LoVo (cell line): Measurements from ENCODE around the gene TAS2R39.

ENCODE experiments used
- DNase-seq: peaks from one replicate; pipeline ENCODE4 v3.0.0-alpha.2; 2016; ENCODE audit warnings: low spot score

TAS2R39 gene

DNA sequence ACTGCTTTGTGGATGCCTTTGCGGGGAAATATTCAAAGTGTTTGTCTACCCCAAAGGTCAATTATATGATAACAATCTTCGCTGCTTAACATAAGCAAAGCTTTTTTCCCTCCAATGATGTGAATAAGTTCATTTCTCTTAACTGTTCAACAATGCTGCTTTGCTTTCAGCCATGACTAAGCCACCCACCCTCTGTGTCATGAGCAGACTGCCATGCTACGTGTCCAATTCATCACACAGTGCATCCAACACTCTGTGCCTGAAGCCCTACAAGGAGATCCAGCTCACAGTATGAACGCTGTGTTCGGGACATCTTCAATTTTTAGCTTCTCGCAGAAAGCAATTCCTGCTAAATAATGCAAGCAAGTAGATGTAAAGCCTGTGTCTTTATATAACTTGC lies 32.9 kb downstream of the TAS2R39 start:
- no peak for DNase-seq

DNA sequence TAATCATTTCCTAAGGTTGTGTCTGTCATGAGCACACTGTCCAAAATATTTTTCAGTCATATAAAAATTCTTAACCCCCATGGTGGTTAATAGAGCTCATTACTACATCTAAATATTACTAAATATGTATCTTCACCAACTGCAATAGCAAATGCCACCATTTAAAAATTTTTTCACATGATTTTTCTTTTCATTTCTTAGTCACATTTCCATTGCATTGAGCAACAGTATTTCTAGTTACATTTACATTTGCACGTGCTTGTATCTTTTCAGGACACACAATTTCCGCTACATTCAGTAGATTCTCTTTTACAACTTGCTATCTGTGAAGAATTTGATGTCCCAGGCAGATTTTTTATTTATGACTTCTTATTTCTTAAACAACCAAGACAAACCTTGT lies 33.5 kb downstream of the TAS2R39 start:
- no peak for DNase-seq

DNA sequence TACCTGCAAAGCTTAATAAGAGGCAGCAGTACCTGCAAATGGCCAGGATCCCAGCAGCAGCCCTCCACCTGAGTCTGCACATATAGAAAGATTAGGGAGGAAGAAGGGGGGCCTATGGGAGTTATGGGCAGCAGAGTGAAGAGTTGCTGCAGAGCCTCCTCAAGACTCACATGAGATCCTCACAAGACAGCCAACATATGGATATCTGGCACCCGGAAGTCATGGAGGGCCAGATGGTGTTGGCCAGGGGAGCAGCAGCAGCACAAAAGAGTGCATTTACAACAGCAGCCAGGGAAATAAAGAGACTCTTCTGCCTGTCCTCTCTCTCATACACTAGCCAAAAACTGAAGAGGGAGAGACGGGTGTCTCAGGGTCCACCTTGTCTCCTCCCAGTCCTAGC lies 34.6 kb downstream of the TAS2R39 start:
- no peak for DNase-seq

DNA sequence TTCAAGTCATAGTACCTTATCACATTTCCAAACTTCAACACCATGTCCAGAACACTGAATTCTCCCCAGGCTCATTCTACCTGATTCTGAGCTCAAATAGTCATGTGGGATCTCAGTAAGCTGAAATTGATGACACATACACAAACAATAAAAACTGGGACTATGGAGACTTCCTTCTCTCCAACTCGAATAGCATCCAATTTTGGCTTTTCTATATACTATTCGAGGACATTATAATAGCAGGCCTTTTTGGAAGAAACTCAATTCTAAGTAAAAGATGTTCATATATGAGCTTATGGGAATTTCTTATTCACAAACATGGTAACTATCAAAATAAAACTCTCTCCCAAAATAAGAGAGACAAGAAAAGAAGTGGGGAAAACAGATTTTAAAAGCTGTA lies 38.1 kb downstream of the TAS2R39 start:
- no peak for DNase-seq

DNA sequence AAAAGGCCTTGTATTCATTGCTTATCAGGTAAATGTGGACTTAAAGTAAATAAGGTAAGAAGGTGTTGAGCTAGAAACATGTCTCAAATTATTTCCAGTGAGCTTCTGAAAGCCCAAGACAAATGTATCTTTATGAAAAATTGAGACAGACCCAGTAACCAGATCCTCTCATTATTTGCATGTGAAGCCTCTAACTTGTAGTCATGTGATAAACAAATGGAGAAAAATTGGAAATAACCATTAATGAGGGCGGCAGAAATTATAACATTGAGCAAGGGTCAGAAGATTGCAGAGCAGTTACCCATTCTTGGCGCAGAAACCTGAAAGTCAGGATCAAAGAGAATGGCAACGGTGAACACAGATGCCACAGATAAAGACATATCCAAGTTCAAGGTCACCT lies 38.5 kb downstream of the TAS2R39 start, which contains the start of gene TAS2R40:
TSS of gene TAS2R40 (plus strand) at position 301 of the 400 bp plus-strand sequence. CDS start at position 343, 42 bp downstream.
- DNase-seq, result no peak

DNA sequence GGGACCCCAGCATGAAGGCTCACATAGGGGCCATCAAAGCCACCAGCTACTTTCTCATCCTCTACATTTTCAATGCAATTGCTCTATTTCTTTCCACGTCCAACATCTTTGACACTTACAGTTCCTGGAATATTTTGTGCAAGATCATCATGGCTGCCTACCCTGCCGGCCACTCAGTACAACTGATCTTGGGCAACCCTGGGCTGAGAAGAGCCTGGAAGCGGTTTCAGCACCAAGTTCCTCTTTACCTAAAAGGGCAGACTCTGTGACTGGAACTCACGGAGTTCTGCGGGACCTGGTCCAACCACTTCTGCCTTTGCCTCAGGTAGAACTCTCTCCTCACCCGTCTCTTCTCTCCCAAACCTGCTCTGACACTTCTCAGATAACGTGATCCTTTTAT lies 39.6 kb downstream of the TAS2R39 start:
- DNase-seq, result no peak

DNA sequence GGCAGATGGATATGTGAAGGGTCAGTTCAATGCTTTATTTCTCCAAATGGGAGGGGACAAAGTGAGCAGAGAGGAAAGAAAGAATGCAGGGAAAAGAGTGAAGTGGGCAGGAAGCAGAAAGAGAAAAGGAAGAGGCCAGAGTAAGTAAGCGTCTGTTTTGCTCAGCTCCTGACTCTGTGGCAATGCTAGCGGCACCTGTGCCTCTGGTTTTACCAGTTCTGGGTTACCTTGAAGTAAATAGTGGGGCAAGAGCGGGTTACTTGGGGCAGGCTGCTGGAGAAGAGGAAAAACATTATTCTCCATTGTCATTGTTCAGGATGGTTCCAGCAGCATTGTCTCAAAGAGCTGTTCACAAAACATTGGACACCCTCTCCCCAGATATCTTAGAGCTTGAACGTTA lies 40.6 kb downstream of the TAS2R39 start:
- DNase-seq, result no peak

DNA sequence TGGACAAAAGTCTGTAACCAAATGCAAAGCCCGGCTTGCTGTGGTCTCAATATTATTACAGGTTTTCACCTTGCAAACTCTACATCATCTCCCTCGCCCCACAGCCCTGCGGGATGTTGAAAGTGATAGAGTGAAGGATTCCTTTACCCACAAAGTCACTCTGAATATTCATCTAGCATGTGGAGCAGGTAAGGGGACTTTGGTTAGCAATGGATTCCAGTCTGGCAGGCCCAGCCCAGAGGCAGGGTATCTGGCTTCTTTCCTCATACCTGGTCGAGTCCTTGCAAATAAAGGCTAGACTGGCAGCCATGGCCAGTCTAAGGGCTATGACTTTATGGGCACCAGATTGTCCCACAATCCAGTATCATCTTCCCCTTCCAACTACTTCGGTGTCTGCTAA lies 41.8 kb downstream of the TAS2R39 start:
- no peak for DNase-seq

DNA sequence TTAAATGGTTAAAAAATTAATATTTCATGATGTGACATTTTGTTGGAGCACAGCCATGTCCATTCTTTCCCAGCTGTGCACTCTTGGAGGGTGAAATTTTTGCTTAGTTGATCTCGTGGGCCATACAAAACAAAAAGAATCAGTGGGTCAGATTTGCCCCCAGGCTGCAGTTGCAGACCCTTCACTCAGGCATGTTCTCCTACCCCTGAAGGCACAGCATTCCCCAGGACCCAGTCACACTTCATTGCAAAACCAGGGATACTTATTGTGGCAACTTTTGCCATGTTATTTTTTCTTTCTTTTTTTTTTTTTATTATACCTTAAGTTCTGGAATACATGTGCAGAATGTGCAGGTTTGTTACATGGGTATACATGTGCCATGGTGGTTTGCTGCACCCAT lies 44.6 kb downstream of the TAS2R39 start:
- DNase-seq, result no peak

DNA sequence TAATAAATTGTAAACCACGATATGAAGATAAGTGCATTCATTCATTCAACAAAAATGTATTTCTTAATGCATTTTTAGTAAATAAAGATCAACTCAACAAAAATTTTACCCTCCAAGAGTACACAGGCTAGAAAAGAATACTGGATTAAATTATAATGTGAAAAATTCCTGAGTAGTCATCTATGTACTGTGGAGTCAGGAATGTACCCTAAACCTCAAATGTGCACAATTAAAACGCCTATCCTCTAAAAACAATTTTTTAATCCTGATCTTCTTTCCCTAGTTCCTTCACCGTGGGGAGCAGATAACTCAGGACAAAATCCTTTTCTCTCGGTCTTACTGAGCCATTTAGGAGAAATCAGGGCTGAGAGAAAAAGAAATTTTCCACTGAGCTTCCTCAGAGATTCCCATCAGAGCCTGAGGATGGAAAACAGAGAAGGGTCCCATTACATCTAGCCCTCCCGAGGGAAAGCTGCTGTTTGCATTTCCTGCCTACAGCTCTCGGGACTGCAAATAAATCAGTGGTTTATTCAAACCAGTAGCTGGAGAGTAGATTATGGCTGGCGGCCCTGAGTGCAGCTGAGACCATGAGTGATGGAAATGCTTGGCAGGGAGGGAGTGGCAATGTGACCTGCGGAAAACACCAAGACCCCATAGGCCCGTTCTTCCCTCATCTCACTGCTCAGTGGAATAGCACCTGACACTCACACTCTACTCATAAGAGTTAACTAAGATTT lies 46.0 kb downstream of the TAS2R39 start:
- DNase-seq, result no peak

DNA sequence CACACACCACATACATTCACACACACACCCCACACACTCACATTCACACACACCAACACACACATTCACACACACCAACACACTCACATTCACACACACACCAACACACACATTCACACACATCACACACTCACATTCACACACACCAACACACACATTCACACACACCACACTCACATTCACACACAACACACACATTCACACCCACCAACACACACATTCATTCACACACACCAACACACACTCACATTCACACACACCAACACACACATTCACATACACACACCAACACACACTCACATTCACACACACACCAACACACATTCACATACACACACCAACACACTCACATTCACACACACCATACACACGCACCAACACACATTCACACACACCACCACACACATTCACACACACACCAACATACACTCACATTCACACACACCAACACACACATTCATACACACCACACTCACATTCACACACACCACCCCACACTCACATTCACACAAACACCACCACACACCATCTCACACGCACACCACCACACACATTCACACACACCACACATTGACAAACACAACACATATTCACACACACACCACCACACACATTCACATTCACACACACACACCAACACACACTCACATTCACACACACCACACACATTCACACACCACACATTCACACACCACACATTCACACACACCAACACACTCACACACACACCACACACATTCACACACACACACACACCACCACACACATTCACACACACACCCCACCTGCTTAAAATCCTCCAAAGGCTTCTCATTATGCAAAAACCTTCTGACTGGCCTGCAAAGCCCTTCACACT lies 47.6 kb downstream of the TAS2R39 start:
- DNase-seq, result no peak
